ENCODE measurements around the gene FYB2. TPM values are rescaled to one million over a fixed set of nuclear protein-coding genes. Genes with fewer than 3 reads are reported as not detected.

FYB2 gene
- total RNA-seq, 1 donor from 2014 or later = not detected

GRCh38 chr1:56788588-56788987 lies 30.6 kb downstream of the FYB2 start:
- DNase-seq (ENCODE audit: low read depth) = no peak
- Histone ChIP-seq H3K27me3 (ENCODE audit: control insufficient read depth, insufficient read depth, low read length) (no peaks in the 10 kb centered on the region), H3K4me3 (ENCODE audit: low read depth, low read length) (no peak overlapping the region), H3K36me3 (ENCODE audit: control insufficient read depth, insufficient read depth, low read length) (no peaks in the 10 kb centered on the region)
- no peak for TF ChIP-seq CTCF (IDR thresholded peaks at IDR 0.05; ENCODE audit: insufficient read depth, low read length, poor library complexity, severe bottlenecking)

- TF ChIP-seq CTCF (IDR thresholded peaks at IDR 0.05; ENCODE audit: insufficient read depth, low read length, poor library complexity, severe bottlenecking) = no peak
- no peaks in the 10 kb centered on the region for H3K27me3 ChIP-seq (ENCODE audit: control insufficient read depth, insufficient read depth, low read length)
- no peak for DNase-seq (ENCODE audit: low read depth)
- no peaks in the 10 kb centered on the region for H3K36me3 ChIP-seq (ENCODE audit: control insufficient read depth, insufficient read depth, low read length)
- no peak overlapping the region for H3K4me3 ChIP-seq (ENCODE audit: low read depth, low read length)
Observed at GRCh38 chr1:56788102-56788501, 31.1 kb downstream of the FYB2 start.

GRCh38 chr1:56787330-56787729 lies 31.9 kb downstream of the FYB2 start:
- H3K27me3 ChIP-seq (ENCODE audit: control insufficient read depth, insufficient read depth, low read length) = no peaks in the 10 kb centered on the region
- H3K4me3 ChIP-seq (ENCODE audit: low read depth, low read length) = no peak overlapping the region
- no peak for TF ChIP-seq CTCF (IDR thresholded peaks at IDR 0.05; ENCODE audit: insufficient read depth, low read length, poor library complexity, severe bottlenecking)
- H3K36me3 ChIP-seq (ENCODE audit: control insufficient read depth, insufficient read depth, low read length) = no peaks in the 10 kb centered on the region
- DNase-seq (ENCODE audit: low read depth) = no peak

- Histone ChIP-seq H3K36me3 (ENCODE audit: control insufficient read depth, insufficient read depth, low read length) (no peaks in the 10 kb centered on the region), H3K4me3 (ENCODE audit: low read depth, low read length) (no peak overlapping the region), H3K27me3 (ENCODE audit: control insufficient read depth, insufficient read depth, low read length) (no peaks in the 10 kb centered on the region)
- no peak for TF ChIP-seq CTCF (IDR thresholded peaks at IDR 0.05; ENCODE audit: insufficient read depth, low read length, poor library complexity, severe bottlenecking)
- DNase-seq (ENCODE audit: low read depth) = no peak
Observed at GRCh38 chr1:56782773-56783172, 36.4 kb downstream of the FYB2 start.

GRCh38 chr1:56780826-56781225 lies 38.4 kb downstream of the FYB2 start:
- H3K4me3 ChIP-seq (ENCODE audit: low read depth, low read length) = no peak overlapping the region
- no peak for TF ChIP-seq CTCF (IDR thresholded peaks at IDR 0.05; ENCODE audit: insufficient read depth, low read length, poor library complexity, severe bottlenecking)
- H3K36me3 ChIP-seq (ENCODE audit: control insufficient read depth, insufficient read depth, low read length) = no peaks in the 10 kb centered on the region
- H3K27me3 ChIP-seq (ENCODE audit: control insufficient read depth, insufficient read depth, low read length) = no peaks in the 10 kb centered on the region
- DNase-seq (ENCODE audit: low read depth) = no peak

GRCh38 chr1:56780128-56780750 lies 39.0 kb downstream of the FYB2 start:
- Histone ChIP-seq H3K27me3 (ENCODE audit: control insufficient read depth, insufficient read depth, low read length) (no peaks in the 10 kb centered on the region), H3K36me3 (ENCODE audit: control insufficient read depth, insufficient read depth, low read length) (no peaks in the 10 kb centered on the region), H3K4me3 (ENCODE audit: low read depth, low read length) (no peak overlapping the region)
- TF ChIP-seq CTCF (IDR thresholded peaks at IDR 0.05; ENCODE audit: insufficient read depth, low read length, poor library complexity, severe bottlenecking) = no peak
- DNase-seq (ENCODE audit: low read depth) = no peak
